ENCODE results near the gene EMC7.

DNA sequence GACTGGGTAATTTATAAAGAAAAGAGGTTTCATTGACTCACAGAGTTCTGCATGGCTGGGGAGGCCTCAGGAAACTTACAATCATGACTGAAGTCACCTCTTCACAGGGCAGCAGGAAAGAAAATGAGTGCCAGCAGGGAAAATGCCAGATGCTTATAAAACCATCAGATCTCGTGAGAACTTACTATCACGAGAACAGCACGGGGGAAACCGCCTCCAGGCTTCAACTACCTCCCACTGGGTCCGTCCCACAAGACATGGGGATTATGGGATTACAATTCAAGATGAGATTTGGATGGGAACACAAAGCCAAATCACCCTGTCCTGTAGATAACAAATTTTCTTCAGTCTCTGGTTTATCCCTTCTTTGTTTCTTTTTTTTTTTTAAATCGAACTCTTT is 31.7 kb downstream of the EMC7 start:
- TF ChIP-seq, protein P1, sequence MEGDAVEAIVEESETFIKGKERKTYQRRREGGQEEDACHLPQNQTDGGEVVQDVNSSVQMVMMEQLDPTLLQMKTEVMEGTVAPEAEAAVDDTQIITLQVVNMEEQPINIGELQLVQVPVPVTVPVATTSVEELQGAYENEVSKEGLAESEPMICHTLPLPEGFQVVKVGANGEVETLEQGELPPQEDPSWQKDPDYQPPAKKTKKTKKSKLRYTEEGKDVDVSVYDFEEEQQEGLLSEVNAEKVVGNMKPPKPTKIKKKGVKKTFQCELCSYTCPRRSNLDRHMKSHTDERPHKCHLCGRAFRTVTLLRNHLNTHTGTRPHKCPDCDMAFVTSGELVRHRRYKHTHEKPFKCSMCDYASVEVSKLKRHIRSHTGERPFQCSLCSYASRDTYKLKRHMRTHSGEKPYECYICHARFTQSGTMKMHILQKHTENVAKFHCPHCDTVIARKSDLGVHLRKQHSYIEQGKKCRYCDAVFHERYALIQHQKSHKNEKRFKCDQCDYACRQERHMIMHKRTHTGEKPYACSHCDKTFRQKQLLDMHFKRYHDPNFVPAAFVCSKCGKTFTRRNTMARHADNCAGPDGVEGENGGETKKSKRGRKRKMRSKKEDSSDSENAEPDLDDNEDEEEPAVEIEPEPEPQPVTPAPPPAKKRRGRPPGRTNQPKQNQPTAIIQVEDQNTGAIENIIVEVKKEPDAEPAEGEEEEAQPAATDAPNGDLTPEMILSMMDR (IDR thresholded peaks at IDR 0.05) = no peak
- no peak for TF ChIP-seq EZH2 (IDR thresholded peaks at IDR 0.05; ENCODE audit: borderline replicate concordance, insufficient read depth, low read depth, low read length, poor library complexity, severe bottlenecking)

Measured in B cell (primary cell).